ENCODE measurements around the gene CD40LG.

The CD40LG gene

GRCh38 chrX:136627409-136627808 is 20.5 kb upstream of the CD40LG start:
- TF ChIP-seq, protein P1, sequence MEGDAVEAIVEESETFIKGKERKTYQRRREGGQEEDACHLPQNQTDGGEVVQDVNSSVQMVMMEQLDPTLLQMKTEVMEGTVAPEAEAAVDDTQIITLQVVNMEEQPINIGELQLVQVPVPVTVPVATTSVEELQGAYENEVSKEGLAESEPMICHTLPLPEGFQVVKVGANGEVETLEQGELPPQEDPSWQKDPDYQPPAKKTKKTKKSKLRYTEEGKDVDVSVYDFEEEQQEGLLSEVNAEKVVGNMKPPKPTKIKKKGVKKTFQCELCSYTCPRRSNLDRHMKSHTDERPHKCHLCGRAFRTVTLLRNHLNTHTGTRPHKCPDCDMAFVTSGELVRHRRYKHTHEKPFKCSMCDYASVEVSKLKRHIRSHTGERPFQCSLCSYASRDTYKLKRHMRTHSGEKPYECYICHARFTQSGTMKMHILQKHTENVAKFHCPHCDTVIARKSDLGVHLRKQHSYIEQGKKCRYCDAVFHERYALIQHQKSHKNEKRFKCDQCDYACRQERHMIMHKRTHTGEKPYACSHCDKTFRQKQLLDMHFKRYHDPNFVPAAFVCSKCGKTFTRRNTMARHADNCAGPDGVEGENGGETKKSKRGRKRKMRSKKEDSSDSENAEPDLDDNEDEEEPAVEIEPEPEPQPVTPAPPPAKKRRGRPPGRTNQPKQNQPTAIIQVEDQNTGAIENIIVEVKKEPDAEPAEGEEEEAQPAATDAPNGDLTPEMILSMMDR (IDR thresholded peaks at IDR 0.05; ENCODE audit: extremely low read depth, insufficient read depth, missing control alignments): no peak
- in situ Hi-C loops (cut with MboI; ENCODE audit: low pct_unique_long_range_greater_than_20kb, low sequenced_read_pairs, unreplicated experiment): no loop called here
- DNase-seq (ENCODE audit: low spot score): no peak

- in situ Hi-C loops (cut with MboI; ENCODE audit: low pct_unique_long_range_greater_than_20kb, low sequenced_read_pairs, unreplicated experiment): no loop called here
- TF ChIP-seq, protein P1 (IDR thresholded peaks at IDR 0.05; ENCODE audit: extremely low read depth, insufficient read depth, missing control alignments): no peak
Observed at GRCh38 chrX:136629084-136629750, 18.7 kb upstream of the CD40LG start.

DNA sequence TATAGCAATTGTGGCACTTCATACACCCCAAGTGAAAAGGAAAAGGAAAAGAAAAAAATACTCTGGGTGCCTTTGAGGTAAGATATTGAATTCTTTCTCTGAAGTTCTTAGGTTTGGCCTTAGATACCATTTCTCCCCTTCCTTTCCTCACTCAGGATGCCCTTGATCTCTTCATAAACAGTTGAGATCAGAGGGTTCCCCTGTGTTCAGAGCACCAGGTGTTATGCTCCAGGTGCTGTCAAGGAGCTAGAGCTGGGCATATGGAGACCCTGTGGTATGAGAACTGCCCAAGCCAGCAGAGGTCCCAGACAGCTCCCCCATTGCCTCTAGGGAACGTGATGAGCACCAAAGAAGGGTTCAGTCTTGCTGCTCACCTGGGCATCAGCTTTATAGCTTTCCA is 17.1 kb upstream of the CD40LG start:
- TF ChIP-seq, protein P1 (IDR thresholded peaks at IDR 0.05; ENCODE audit: extremely low read depth, insufficient read depth, missing control alignments): no peak
- DNase-seq (ENCODE audit: low spot score): no peak
- in situ Hi-C loops (cut with MboI; ENCODE audit: low pct_unique_long_range_greater_than_20kb, low sequenced_read_pairs, unreplicated experiment): no loop called here

More at GRCh38 chrX:136629084-136629750, 18.7 kb upstream of the CD40LG start:
- no peak for DNase-seq (ENCODE audit: low spot score)

GRCh38 chrX:136635235-136635634 is 12.7 kb upstream of the CD40LG start:
- in situ Hi-C loops (cut with MboI; ENCODE audit: low pct_unique_long_range_greater_than_20kb, low sequenced_read_pairs, unreplicated experiment): no loop called here
- peak; percentile 9 for DNase-seq (ENCODE audit: low spot score)
- TF ChIP-seq, protein P1 (IDR thresholded peaks at IDR 0.05; ENCODE audit: extremely low read depth, insufficient read depth, missing control alignments): no peak

DNA sequence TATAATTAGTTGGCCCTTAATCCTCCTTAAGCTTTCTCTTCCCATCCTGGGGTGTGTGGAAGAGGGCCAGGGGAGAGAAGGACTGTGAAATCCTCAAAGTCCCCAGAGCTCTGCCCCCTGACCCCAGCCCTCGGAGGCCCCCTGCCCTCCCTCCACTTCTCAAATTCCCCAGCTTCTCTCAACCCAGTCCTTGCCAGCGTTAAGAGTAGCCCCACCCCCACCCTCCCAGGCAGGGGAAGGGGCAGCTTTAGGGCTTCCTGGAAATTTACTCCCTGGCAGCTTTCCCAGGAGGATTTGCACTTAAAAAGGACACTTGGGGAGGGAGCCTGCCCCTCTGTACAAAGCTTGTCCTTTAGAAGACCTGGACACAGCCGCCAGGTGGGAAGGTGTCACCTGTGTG is 11.8 kb upstream of the CD40LG start:
- no peak for DNase-seq (ENCODE audit: low spot score)
- TF ChIP-seq, protein P1 (IDR thresholded peaks at IDR 0.05; ENCODE audit: extremely low read depth, insufficient read depth, missing control alignments): no peak

GRCh38 chrX:136639506-136640176 is 8.3 kb upstream of the CD40LG start:
- in situ Hi-C loops (cut with MboI; ENCODE audit: low pct_unique_long_range_greater_than_20kb, low sequenced_read_pairs, unreplicated experiment): no loop called here

More for the DNA sequence above, 11.8 kb upstream of the CD40LG start:
- in situ Hi-C loops (cut with MboI; ENCODE audit: low pct_unique_long_range_greater_than_20kb, low sequenced_read_pairs, unreplicated experiment): no loop called here

More at GRCh38 chrX:136639506-136640176, 8.3 kb upstream of the CD40LG start:
- TF ChIP-seq, protein P1 (IDR thresholded peaks at IDR 0.05; ENCODE audit: extremely low read depth, insufficient read depth, missing control alignments): no peak
- no peak for DNase-seq (ENCODE audit: low spot score)

Data from GM13977 (cell line).